SU-DHL-6 (cell line): ENCODE measurements around the gene RABGAP1.

Source experiments
- H2AFZ ChIP-seq: fragments of 200-600 bp; sonication (generic); 2 replicates; pipeline ENCODE4 v1.6.1; 2014; ENCODE audit warnings: low read depth, mild to moderate bottlenecking, moderate library complexity, mixed read lengths, antibody characterized with exemption, low read length; ENCODE audit not compliant: severe bottlenecking
- H3F3A ChIP-seq: fragments of 200-600 bp; shearing (Covaris generic); 2 replicates; pipeline ENCODE4 v1.6.0; 2016; ENCODE audit warnings: antibody characterized with exemption, mild to moderate bottlenecking; ENCODE audit not compliant: insufficient read depth
- H3K27ac ChIP-seq: fragments of 200-600 bp; sonication (generic); 2 replicates; pipeline ENCODE4 v1.5.1; 2016; ENCODE audit warnings: low read depth, mild to moderate bottlenecking, low read length, moderate library complexity, mixed read lengths
- H3K27me3 ChIP-seq: fragments of 200-600 bp; sonication (generic), shearing (Covaris generic); 2 replicates; pipeline ENCODE4 v1.6.0; 2014; ENCODE audit warnings: mild to moderate bottlenecking, low read length
- H3K36me3 ChIP-seq: fragments of 200-600 bp; sonication (generic); 2 replicates; pipeline ENCODE4 v1.6.1; 2014; ENCODE audit warnings: mild to moderate bottlenecking, low read length, mixed read lengths
- H3K4me2 ChIP-seq: fragments of 300-600, 200-600 bp; shearing (Covaris generic), sonication (generic); 2 replicates; pipeline ENCODE4 v1.6.0; 2014; ENCODE audit warnings: low read length, low read depth, mild to moderate bottlenecking; ENCODE audit not compliant: poor library complexity, severe bottlenecking
- H3K4me3 ChIP-seq: fragments of 200-600 bp; sonication (generic); 2 replicates; pipeline ENCODE4 v1.5.1; 2014; ENCODE audit warnings: antibody characterized with exemption, low read length, mild to moderate bottlenecking, mixed read lengths; ENCODE audit not compliant: insufficient read depth, poor library complexity, severe bottlenecking
- H3K79me2 ChIP-seq: fragments of 200-600 bp; sonication (generic); 2 replicates; pipeline ENCODE4 v1.6.1; 2014; ENCODE audit warnings: mild to moderate bottlenecking, low read length, moderate library complexity; ENCODE audit not compliant: insufficient read depth
- H3K9ac ChIP-seq: fragments of 200-600 bp; sonication (generic); 2 replicates; pipeline ENCODE4 v1.7.0; 2014; ENCODE audit warnings: mild to moderate bottlenecking, low read length
- H3K9me2 ChIP-seq: fragments of 200-600 bp; sonication (generic); replicated peaks from 2 replicates; pipeline ENCODE4 v1.6.1; 2014; ENCODE audit warnings: low read length; ENCODE audit not compliant: insufficient read depth
- H3K9me3 ChIP-seq: fragments of 200-600 bp; sonication (generic); 2 replicates; pipeline ENCODE4 v1.6.1; 2014; ENCODE audit warnings: low read length, mixed read lengths; ENCODE audit not compliant: insufficient read depth
- H4K20me1 ChIP-seq: fragments of 200-600 bp; sonication (generic); 2 replicates; pipeline ENCODE4 v1.6.1; 2014; ENCODE audit warnings: low read depth, mild to moderate bottlenecking, antibody characterized with exemption, low read length, moderate library complexity, mixed read lengths
- EZH2phosphoT487 ChIP-seq: fragments of 200-600 bp; sonication (generic), shearing (Covaris generic); conservative IDR thresholded peaks from 2 replicates; pipeline ENCODE4 v1.6.1; 2018; ENCODE audit warnings: mild to moderate bottlenecking, antibody characterized with exemption, low read length, moderate library complexity, mixed read lengths
- TF ChIP-seq, protein P1 (sequence below): fragments of 200-600 bp; sonication (generic); IDR thresholded peaks from one replicate; pipeline ENCODE4 v1.5.1; 2017; ENCODE audit warnings: antibody characterized with exemption, mild to moderate bottlenecking, low read length, moderate library complexity; ENCODE audit not compliant: insufficient read depth, poor library complexity, severe bottlenecking

RABGAP1 gene

DNA sequence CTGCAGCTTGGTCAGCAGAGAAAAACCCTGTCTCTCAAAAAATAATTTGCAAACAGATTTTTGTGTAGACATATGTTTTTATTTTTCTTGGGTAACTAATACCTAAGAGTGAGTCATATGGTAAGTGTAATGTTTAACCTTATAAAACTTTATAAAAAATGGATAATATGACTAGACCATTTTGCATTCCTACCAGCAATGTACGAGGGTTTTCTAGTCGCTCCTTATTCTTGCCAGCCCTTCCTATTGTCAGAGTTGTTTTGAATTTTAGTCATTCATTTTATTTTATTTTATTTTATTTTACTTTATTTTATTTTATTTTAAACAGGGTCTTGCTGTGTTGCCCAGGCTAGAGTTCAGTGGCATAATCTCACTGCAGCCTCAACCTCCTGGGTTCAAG, 37.8 kb downstream of the RABGAP1 start:
- H3K79me2 ChIP-seq = peaks cover 37% of the 10 kb centered on the region
- no peaks in the 10 kb centered on the region for H3F3A ChIP-seq
- no peaks in the 10 kb centered on the region for H3K9me3 ChIP-seq
- no peaks in the 10 kb centered on the region for H3K36me3 ChIP-seq
- no peak overlapping the region for H3K27ac ChIP-seq
- no peaks in the 10 kb centered on the region for H4K20me1 ChIP-seq
- TF ChIP-seq, protein P1, sequence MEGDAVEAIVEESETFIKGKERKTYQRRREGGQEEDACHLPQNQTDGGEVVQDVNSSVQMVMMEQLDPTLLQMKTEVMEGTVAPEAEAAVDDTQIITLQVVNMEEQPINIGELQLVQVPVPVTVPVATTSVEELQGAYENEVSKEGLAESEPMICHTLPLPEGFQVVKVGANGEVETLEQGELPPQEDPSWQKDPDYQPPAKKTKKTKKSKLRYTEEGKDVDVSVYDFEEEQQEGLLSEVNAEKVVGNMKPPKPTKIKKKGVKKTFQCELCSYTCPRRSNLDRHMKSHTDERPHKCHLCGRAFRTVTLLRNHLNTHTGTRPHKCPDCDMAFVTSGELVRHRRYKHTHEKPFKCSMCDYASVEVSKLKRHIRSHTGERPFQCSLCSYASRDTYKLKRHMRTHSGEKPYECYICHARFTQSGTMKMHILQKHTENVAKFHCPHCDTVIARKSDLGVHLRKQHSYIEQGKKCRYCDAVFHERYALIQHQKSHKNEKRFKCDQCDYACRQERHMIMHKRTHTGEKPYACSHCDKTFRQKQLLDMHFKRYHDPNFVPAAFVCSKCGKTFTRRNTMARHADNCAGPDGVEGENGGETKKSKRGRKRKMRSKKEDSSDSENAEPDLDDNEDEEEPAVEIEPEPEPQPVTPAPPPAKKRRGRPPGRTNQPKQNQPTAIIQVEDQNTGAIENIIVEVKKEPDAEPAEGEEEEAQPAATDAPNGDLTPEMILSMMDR = no peak
- no peak for TF ChIP-seq EZH2phosphoT487
- H3K9ac ChIP-seq = no peak overlapping the region
- H3K27me3 ChIP-seq = no peaks in the 10 kb centered on the region
- H2AFZ ChIP-seq = no peak overlapping the region
- no peak overlapping the region for H3K4me3 ChIP-seq
- no peaks in the 10 kb centered on the region for H3K9me2 ChIP-seq
- no peak overlapping the region for H3K4me2 ChIP-seq

DNA sequence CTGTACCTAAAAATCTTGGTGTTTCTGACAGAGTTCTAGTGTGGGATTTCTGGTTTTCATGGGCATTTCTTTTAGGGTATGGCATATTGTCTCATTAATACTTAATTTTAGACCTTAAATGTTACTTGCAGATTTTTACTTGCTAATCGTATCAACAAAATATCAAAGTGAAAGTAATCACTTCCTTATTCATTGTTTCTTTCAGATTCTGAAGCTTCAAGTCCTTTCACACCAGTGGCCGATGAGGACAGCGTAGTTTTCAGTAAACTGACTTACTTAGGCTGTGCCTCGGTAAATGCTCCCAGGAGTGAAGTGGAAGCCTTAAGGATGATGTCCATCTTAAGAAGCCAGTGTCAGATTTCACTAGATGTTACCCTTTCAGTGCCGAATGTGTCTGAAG, 45.2 kb downstream of the RABGAP1 start:
- H2AFZ ChIP-seq = no peak overlapping the region
- H3K4me3 ChIP-seq = no peak overlapping the region
- peaks cover 7% of the 10 kb centered on the region; the same call in 1 of the 2 replicates for H3F3A ChIP-seq
- no peak overlapping the region for H3K9ac ChIP-seq
- H3K9me2 ChIP-seq = no peaks in the 10 kb centered on the region
- peaks cover 21% of the 10 kb centered on the region; the same call in 1 of the 2 replicates for H3K36me3 ChIP-seq
- no peak overlapping the region for H3K27ac ChIP-seq
- H3K9me3 ChIP-seq = no peaks in the 10 kb centered on the region
- no peak for TF ChIP-seq EZH2phosphoT487
- TF ChIP-seq, protein P1 = no peak
- no peaks in the 10 kb centered on the region for H4K20me1 ChIP-seq
- no peak overlapping the region for H3K4me2 ChIP-seq
- peaks cover 15% of the 10 kb centered on the region; the same call in 1 of the 2 replicates for H3K79me2 ChIP-seq
- no peaks in the 10 kb centered on the region for H3K27me3 ChIP-seq

DNA sequence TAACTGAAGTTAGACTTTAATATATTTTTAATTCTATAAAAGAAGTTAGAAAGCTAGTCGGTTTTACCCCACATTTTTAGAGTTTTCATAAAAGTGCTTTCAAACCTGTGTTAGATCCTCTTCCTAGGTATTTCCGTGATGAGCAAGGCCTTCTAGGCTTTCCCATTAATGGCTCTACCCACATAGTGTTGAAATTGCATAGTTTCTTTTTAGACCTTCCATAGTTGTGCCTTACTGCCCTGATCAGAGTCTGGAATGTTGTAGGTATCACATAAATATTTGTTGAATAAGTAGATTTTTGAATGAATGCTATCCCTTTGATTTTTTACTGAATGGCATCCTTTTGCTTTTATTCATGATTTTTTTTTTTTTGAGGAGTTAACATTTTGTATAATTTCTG, 47.3 kb downstream of the RABGAP1 start:
- H3K9me2 ChIP-seq = no peaks in the 10 kb centered on the region
- no peak overlapping the region for H3K9ac ChIP-seq
- no peaks in the 10 kb centered on the region for H3K9me3 ChIP-seq
- H3K4me3 ChIP-seq = no peak overlapping the region
- no peaks in the 10 kb centered on the region for H3K27me3 ChIP-seq
- TF ChIP-seq EZH2phosphoT487 = no peak
- TF ChIP-seq, protein P1 = no peak
- H3F3A ChIP-seq = peaks cover 9% of the 10 kb centered on the region; the same call in 1 of the 2 replicates
- no peak overlapping the region for H2AFZ ChIP-seq
- H3K79me2 ChIP-seq = no peaks in the 10 kb centered on the region; the same call in 1 of the 2 replicates
- no peak overlapping the region for H3K27ac ChIP-seq
- H3K36me3 ChIP-seq = peaks cover 30% of the 10 kb centered on the region
- H4K20me1 ChIP-seq = no peaks in the 10 kb centered on the region
- no peak overlapping the region for H3K4me2 ChIP-seq
